Amniotic stem cell (primary cell): ENCODE measurements around the gene MKNK1.
A peak's percentile ranks its signal among the peaks of the same experiment; 100 is the strongest.

Experiments
- DNase-seq: peaks from one replicate; lab custom pipeline; 2025; lab: John Stamatoyannopoulos, UW

MKNK1 gene

GRCh38 chr1:46558141-46558963 is 45.7 kb downstream of the MKNK1 start:
- DNase-seq = no peak

DNA sequence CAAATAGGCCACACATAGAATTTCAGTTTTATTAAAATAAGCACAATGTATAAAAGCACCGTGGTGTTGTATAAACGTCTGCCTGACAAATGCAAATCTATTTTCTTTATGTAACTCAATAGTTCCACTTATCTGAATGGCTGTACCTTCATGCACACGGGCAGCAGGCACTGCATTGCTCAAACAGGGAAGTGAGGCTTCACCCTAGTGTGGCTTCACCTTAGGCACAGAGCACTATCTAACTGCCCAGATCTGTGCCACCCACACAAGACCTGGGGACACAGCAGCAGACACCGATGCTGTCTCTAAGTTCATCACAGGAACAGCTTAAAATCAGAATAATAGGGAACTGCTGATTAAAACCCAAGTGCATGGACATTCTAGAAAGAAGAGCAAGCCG is 46.7 kb downstream of the MKNK1 start:
- no peak for DNase-seq

- DNase-seq = no peak
Measured at GRCh38 chr1:46556822-46557221, 47.2 kb downstream of the MKNK1 start.

DNA sequence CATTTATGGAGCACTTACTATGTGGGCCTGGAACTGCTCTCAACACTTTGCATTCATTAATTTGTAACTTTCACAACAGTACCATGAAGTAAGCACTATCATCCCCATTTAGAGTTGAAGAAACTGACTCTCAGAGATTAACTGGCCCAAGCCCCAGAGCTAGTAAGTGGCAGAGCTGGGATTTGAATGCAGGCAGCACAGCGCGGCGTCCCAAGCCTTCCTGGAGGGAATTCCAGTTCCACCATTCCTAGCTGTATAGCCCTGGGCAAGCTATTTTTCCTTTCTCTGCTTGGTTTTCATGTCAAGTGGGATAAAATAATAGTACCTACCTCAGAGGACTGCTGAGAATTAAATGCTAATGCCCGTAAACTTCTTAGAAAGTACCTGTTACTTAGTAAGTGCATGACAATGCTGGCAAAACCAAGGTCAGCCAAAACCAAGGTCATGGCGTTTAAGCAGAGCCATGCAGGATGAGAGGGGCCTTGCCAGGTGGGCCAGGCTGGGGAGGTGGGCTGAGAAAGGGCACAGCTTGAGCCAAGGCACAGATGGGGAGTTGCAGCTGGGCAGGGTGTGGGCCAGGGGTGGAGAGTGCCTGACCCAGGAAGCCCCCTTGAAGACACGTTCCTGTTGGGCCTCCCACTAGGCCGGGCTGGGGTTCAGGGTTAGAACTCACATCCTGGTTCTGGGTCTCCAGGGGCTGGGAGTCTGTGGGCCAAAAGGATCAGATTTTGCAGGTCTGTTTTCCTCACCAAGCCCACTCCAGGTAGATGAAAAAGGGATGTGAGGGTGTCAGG is 48.0 kb downstream of the MKNK1 start:
- DNase-seq = no peak

DNA sequence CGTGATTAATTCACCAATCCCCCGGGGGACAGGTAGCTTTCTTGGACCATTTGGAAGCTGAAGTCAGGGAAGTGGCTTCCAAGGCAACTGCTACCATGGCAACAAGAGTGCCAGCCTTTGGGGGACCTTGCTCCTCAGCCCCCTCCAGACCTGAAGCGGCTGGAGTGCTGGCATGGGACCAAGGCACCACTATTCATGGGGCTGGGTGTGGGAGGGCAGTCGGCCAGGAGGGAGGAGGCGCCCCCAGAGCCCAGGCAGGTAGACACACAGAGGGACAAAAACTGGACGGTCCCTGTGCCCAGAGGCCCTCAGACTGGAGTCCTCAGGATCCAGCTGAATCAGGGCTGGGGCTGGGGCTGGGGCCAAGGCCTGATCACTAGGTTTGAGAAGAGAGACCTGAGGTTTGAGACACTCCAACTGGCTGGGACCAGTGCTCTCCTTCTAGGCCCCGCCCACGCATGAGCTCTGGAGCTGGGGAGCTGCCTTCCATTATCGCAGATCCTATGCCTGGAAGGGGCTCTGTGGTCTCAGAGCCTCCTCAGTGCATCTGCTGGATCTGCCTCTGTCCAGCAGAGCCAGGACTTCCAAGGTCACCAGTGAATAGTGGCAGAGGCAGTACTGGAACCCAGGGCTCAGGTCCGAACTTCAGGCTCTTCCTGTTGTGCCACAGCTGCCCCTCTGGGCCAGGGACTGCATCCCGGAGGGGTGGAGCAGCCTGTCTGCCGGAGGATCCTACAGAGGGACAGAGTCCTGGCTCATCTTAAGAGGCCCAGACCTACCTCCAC is 49.3 kb downstream of the MKNK1 start:
- DNase-seq = no peak

DNA sequence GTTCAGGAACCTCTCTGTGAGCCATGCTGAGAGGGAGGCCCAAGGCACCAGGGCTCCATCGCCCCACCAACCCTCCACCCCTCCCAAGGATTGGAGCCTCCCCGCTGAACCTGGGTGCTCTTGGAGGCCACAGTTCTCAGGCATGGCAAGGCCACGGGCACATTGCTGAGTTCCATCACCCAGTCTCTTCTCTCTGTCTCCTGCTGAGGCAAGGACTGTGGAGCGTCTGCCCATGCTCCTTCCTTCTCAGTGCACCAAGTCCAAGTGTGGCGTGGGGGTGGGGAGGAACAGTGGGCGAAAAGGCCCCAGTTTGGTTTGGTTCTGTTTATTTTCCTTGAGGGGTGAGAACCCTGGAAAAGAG is 49.9 kb downstream of the MKNK1 start:
- DNase-seq = no peak

- DNase-seq = no peak
Measured at GRCh38 chr1:46553506-46553905, 50.6 kb downstream of the MKNK1 start.

GRCh38 chr1:46552357-46553237 is 51.5 kb downstream of the MKNK1 start:
- DNase-seq = no peak

DNA sequence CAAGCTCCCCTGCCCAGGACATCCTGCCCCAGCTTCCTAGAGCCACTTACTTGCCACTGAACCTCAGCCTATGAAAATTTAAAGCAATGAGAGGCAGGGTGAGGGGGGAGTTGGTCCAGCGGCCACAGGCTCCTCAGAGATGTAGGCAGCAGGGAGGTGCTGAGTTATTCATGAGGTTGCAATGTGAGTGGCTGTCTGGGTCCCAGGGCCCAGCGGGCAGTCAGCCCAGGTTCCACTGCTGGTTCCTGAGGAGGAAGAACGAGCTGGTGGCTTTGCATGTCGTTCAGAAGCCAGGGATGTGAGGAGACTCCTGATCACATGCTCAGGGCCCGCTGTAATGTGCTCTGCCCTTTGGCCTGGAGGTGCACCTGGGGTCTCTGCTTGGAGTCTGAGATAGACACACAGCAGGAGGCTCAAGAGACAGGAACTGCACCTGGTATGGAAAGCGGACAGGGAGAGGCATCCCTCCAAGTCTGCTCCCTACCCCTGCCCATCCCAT is 52.4 kb downstream of the MKNK1 start, which contains the start of gene KNCN:
TSS of gene KNCN (minus strand) at position 51 of the 499 bp plus-strand sequence. CDS start 432 bp downstream, outside the sequence.
- DNase-seq = no peak

GRCh38 chr1:46550751-46551231 is 53.3 kb downstream of the MKNK1 start:
- DNase-seq = no peak

GRCh38 chr1:46549697-46550681 is 54.1 kb downstream of the MKNK1 start:
- no peak for DNase-seq

- peak; percentile 50 for DNase-seq
Measured at GRCh38 chr1:46547481-46548383, 56.3 kb downstream of the MKNK1 start.

DNA sequence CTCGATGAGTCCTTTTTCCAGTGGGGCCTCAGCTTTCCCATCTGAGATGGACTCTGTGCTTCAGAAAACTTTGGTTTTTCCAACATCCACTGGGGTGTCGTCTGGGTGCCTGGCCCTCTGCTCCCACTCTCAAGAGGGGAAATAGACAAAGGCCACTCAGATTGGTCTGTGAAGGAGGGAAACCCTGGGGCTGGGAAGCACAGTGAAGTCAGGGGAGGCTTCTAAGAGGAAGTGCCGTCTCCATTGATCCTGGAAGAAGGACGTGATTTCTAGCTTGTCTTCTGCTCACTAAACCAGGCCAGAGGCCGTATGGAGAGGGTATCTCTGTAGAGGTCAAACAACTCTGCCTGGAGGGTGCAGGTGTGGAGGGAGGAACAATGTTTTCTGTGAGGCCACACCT is 57.9 kb downstream of the MKNK1 start:
- no peak for DNase-seq

DNA sequence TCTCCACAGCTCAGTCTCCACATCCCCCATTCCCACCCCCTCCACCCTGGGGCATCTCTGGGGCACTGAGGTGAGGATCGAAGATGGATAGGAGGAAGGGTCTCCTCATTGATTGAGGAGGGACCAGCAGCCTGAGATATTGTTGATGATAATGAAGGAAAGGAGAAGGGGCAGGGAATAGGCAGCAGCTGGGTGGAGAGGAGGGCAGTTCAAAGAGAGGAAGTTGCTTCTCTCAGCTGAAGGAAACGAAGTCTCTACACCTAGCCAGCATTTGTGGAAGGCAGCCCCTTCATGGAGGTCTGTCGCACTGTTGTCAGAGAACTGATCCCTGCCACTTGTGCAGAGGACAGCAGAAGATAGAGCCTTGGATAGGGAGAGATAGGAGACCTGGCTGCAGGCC is 58.3 kb downstream of the MKNK1 start:
- DNase-seq = no peak

DNA sequence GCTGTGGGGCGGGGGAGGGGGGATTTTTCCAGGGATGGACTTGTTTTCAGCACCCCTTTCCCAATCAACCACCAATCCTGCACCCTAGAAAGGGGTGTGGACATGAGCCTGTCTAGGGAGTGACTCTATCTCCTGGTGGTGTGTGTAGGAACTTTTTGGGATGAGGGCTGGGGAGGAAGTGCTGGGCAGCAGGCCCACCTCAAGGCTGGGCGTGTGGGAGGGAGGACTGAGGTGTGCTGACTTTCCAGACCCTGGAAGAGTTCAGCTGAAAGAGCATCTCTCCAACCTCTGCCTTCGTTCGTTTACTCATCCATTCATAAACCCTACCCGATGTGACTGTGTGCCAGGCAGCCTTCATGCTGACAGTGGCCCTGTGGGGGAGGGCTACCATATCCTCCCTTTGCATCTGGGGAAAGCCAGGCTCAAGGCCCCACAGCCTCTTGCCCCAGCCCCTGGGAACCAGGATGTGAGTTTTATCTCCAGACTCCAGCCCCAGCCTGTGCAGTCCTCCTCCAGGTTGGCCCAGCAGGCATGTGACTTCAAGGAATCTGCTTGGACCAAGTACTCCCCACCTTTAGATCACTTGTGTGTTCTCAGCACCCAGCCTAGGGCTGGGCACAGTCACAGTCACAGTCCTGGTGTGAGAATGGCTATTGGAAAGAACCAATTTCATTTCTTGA is 59.4 kb downstream of the MKNK1 start:
- no peak for DNase-seq

- DNase-seq = no peak
Measured at GRCh38 chr1:46543761-46544560, 60.1 kb downstream of the MKNK1 start.

GRCh38 chr1:46543382-46543760 is 60.7 kb downstream of the MKNK1 start:
- DNase-seq = no peak
